HCT116 (cell line): ENCODE measurements around the gene RXFP4. TPM values are rescaled to one million over a fixed set of nuclear protein-coding genes. Genes with fewer than 3 reads are reported as not detected.
A peak's percentile ranks its signal among the peaks of the same experiment; 100 is the strongest.

Experiments used
- ATAC-seq: fragments of 200-7000 bp; cut with Tn5 transposase; 2 replicates; pipeline ENCODE4 v1.9.1; 2020; ENCODE audit warnings: mild to moderate bottlenecking, moderate library complexity
- BruUV-seq: library from RNA; stranded (reverse); fragments of 400-500 nt; replicated peaks from 2 replicates; lab custom pipeline; 2021; lab: Mats Ljungman, UMichigan
- CTCF ChIA-PET: fragments of 300-600 bp; sonication (Branson Sonifier 250); formaldehyde crosslinking; loops from one replicate; lab custom pipeline; 2021; ENCODE audit warnings: antibody characterized with exemption; lab: Charles Lee
- POLR2A ChIA-PET: fragments of 300-600, 350-600 bp; sonication (Branson Sonifier 250); formaldehyde crosslinking; loops from one replicate; lab custom pipeline; 2021; ENCODE audit warnings: antibody characterized with exemption; lab: Charles Lee
- RAD21 ChIA-PET, 2 experiments: fragments of 300-600 bp; sonication (Branson Sonifier 250); formaldehyde crosslinking; loops; one replicate each; lab custom pipeline; 2023; ENCODE audit warnings: low total read pairs in 2 of 2; ENCODE audit not compliant: uncharacterized antibody in 2 of 2, unreplicated experiment in 2 of 2, low non-redundant PET in 1 of 2; lab: Charles Lee
- DNase-seq: peaks from one replicate; pipeline ENCODE4 v3.0.0-alpha.2; 2010; ENCODE audit warnings: low read depth, low spot score
- H2AFZ ChIP-seq: fragments of 200-600 bp; shearing (Covaris generic), sonication (generic); 2 replicates; pipeline ENCODE4 v1.6.1; 2017; ENCODE audit warnings: low read depth, mixed run types, mixed read lengths, antibody characterized with exemption, low read length; ENCODE audit not compliant: poor library complexity, severe bottlenecking
- H3K27ac ChIP-seq: 2 replicates; pipeline ENCODE4 v1.5.1; 2012; ENCODE audit warnings: low read depth, low read length
- H3K27me3 ChIP-seq: fragments of 200-600 bp; sonication (generic); 2 replicates; pipeline ENCODE4 v1.6.1; 2016; ENCODE audit warnings: mixed run types, low read length, mixed read lengths; ENCODE audit not compliant: insufficient read depth
- H3K36me3 ChIP-seq, 2 experiments: fragments of 200-500 bp in 1 of 2; fragments of 200-600 bp in 1 of 2; sonication (Bioruptor generic) in 1 of 2; sonication (generic) in 1 of 2; 2 replicates each; pipeline versions ENCODE4 v1.5.1 to v1.6.1; 2014 to 2016; ENCODE audit warnings: low read length in 2 of 2, inconsistent platforms in 1 of 2, mixed read lengths in 1 of 2, mixed run types in 1 of 2; ENCODE audit not compliant: insufficient read depth in 2 of 2, control insufficient read depth in 1 of 2
- H3K4me1 ChIP-seq, 2 experiments: fragments of 200-600 bp in 1 of 2; sonication (generic) in 1 of 2; 2 replicates each; pipeline versions ENCODE4 v1.5.1 to v1.6.1; 2012 to 2017; ENCODE audit warnings: low read length in 2 of 2, inconsistent platforms in 1 of 2, mild to moderate bottlenecking in 1 of 2, mixed read lengths in 1 of 2, mixed run types in 1 of 2, moderate library complexity in 1 of 2; ENCODE audit not compliant: insufficient read depth in 2 of 2, control insufficient read depth in 1 of 2
- H3K4me2 ChIP-seq: fragments of 200-600 bp; sonication (generic); 2 replicates; pipeline ENCODE4 v1.6.1; 2017; ENCODE audit warnings: mixed run types, low read length, mixed read lengths
- H3K4me3 ChIP-seq, 2 experiments: fragments of 200-600 bp in 1 of 2; sonication (generic) in 1 of 2; replicated peaks in 1 of 2; 2 replicates each; pipeline ENCODE4 v1.5.1; 2011 to 2016; ENCODE audit warnings: low read length in 2 of 2, control low read depth in 1 of 2, low read depth in 1 of 2, mild to moderate bottlenecking in 1 of 2, mixed read lengths in 1 of 2, mixed run types in 1 of 2
- H3K79me2 ChIP-seq: fragments of 200-600 bp; sonication (generic); 2 replicates; pipeline ENCODE4 v1.6.1; 2017; ENCODE audit warnings: mild to moderate bottlenecking, mixed run types, low read length, moderate library complexity, mixed read lengths; ENCODE audit not compliant: insufficient read depth
- H3K9ac ChIP-seq: fragments of 200-600 bp; sonication (generic); 2 replicates; pipeline ENCODE4 v1.6.1; 2016; ENCODE audit warnings: low read length, mixed read lengths
- H3K9me2 ChIP-seq: fragments of 200-600 bp; sonication (generic), shearing (Covaris generic); 2 replicates; pipeline ENCODE4 v1.6.1; 2017; ENCODE audit warnings: mixed run types, mild to moderate bottlenecking, moderate library complexity; ENCODE audit not compliant: insufficient read depth
- H3K9me3 ChIP-seq, 2 experiments: fragments of 200-500 bp in 1 of 2; fragments of 200-600 bp in 1 of 2; sonication (Bioruptor generic) in 1 of 2; sonication (generic) in 1 of 2; 2 replicates each; pipeline ENCODE4 v1.6.1; 2014 to 2017; ENCODE audit warnings: low read length in 2 of 2, mixed read lengths in 2 of 2, inconsistent platforms in 1 of 2, low read depth in 1 of 2, mild to moderate bottlenecking in 1 of 2, mixed run types in 1 of 2, moderate library complexity in 1 of 2; ENCODE audit not compliant: control insufficient read depth in 1 of 2, insufficient read depth in 1 of 2
- H4K20me1 ChIP-seq: fragments of 200-600 bp; sonication (generic), shearing (Covaris generic); 2 replicates; pipeline ENCODE4 v1.6.1; 2017; ENCODE audit warnings: mixed run types, mild to moderate bottlenecking, moderate library complexity; ENCODE audit not compliant: insufficient read depth
- CBX3 ChIP-seq: IDR thresholded peaks from 2 replicates; pipeline ENCODE4 v1.6.1; 2012; ENCODE audit warnings: low read depth
- CTCF ChIP-seq, 3 experiments: fragments of 200-600 bp in 1 of 3; sonication (generic) in 1 of 3; IDR thresholded peaks in 2 of 3; conservative IDR thresholded peaks in 1 of 3; 2 replicates each; pipeline ENCODE4 v1.5.1; 2012 to 2017; ENCODE audit warnings: low read depth in 2 of 3, low read length in 2 of 3, antibody characterized with exemption in 1 of 3, borderline replicate concordance in 1 of 3, control low read depth in 1 of 3, mild to moderate bottlenecking in 1 of 3, mixed read lengths in 1 of 3, mixed run types in 1 of 3, moderate library complexity in 1 of 3; ENCODE audit not compliant: insufficient read depth in 1 of 3
- JUND ChIP-seq: IDR thresholded peaks from 2 replicates; pipeline ENCODE4 v1.6.1; 2012
- POLR2A ChIP-seq: IDR thresholded peaks from 2 replicates; pipeline ENCODE4 v1.7.0; 2011; ENCODE audit warnings: borderline replicate concordance; ENCODE audit not compliant: insufficient read depth, insufficient read length; ENCODE audit errors: extremely low read depth
- POLR2AphosphoS5 ChIP-seq: IDR thresholded peaks from 2 replicates; pipeline ENCODE4 v1.6.1; 2011; ENCODE audit warnings: mild to moderate bottlenecking, low read depth, low read length, moderate library complexity
- SIN3A ChIP-seq: IDR thresholded peaks from 2 replicates; pipeline ENCODE4 v1.6.1; 2012; ENCODE audit warnings: low read depth
- SP1 ChIP-seq: IDR thresholded peaks from 2 replicates; pipeline ENCODE4 v1.6.1; 2012; ENCODE audit warnings: low read depth
- TCF7L2 ChIP-seq: IDR thresholded peaks from 2 replicates; pipeline ENCODE4 v1.7.0; 2011; ENCODE audit warnings: borderline replicate concordance, inconsistent platforms; ENCODE audit not compliant: insufficient read depth, insufficient read length; ENCODE audit errors: extremely low read depth
- intact Hi-C: fragments of 100-400 bp; cut with micrococcal nuclease; formaldehyde crosslinking; loops from 2 replicates; pipeline ENCODE4 v1.10.0; 2022
- total RNA-seq: library from RNA; stranded (reverse); gene quantifications from one replicate; pipeline ENCODE4 v1.2.1, GENCODE V29; 2021; ENCODE audit not compliant: unreplicated experiment
- TF ChIP-seq, protein P1 (sequence below): IDR thresholded peaks from 2 replicates; pipeline ENCODE4 v1.6.1; 2012

The RXFP4 gene
- total RNA-seq, 1 experiment from 2014 or later: 0.20 TPM

DNA sequence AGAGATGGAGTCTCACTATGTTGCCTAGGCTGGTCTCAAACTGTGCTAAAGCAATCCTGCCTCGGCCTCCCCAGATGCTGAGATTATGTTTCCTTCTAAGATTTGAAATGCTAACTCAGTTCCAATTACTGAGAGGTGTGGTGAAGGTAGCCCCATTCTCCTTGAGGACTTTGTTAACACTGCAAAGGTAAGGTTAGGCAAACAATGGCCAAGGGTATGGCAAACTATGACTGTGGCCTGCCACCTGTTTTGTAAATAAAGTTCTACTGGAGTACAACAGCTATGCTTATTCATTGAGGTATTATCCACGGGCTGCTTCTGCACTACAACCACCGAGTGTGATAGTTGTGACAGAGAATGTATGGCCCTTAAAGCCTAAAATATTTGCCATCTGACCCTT lies 20.7 kb upstream of the RXFP4 start:
- BruUV-seq: TSS peak; percentile 17

GRCh38 chr1:155925506-155925905 lies 15.9 kb upstream of the RXFP4 start:
- intact Hi-C loops: no loop called here
- RAD21 ChIA-PET: no interaction called here
- CTCF ChIA-PET: no interaction called here
- no peaks in the 10 kb centered on the region for H3K27me3 ChIP-seq
- BruUV-seq: no TSS peak
- DNase-seq (no peak), ATAC-seq (no peak)
- H2AFZ ChIP-seq: no peak overlapping the region
- no peak overlapping the region for H3K9ac ChIP-seq
- no peaks in the 10 kb centered on the region for H3K4me1 ChIP-seq
- no peak overlapping the region for H3K4me3 ChIP-seq
- POLR2A ChIA-PET: no interaction called here
- H3K9me2 ChIP-seq: no peaks in the 10 kb centered on the region
- TF ChIP-seq, protein P1, sequence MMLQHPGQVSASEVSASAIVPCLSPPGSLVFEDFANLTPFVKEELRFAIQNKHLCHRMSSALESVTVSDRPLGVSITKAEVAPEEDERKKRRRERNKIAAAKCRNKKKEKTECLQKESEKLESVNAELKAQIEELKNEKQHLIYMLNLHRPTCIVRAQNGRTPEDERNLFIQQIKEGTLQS: no peak
- TF ChIP-seq CTCF (IDR thresholded peaks at IDR 0.05 in 2 of 3, conservative IDR thresholded peaks at IDR 0.05 in 1 of 3; ENCODE audit: borderline replicate concordance in 1 of 3, insufficient read depth in 1 of 3, low read depth in 2 of 3, low read length in 2 of 3) (no peak), POLR2AphosphoS5 (no peak), CBX3 (no peak), SP1 (no peak), SIN3A (no peak), JUND (no peak)
- H3K79me2 ChIP-seq: peaks cover 94% of the 10 kb centered on the region
- H3K9me3 ChIP-seq: no peaks in the 10 kb centered on the region
- peaks cover 35% of the 10 kb centered on the region; the same call in 1 of the 2 replicates for H4K20me1 ChIP-seq
- H3K4me2 ChIP-seq: no peak overlapping the region
- peaks cover 75 to 92% of the 10 kb centered on the region in 2 experiments for H3K36me3 ChIP-seq
- no peak overlapping the region for H3K27ac ChIP-seq

More for the DNA sequence above, 20.7 kb upstream of the RXFP4 start:
- Histone ChIP-seq H3K4me2 (no peak overlapping the region), H3K36me3 (peaks cover 75 to 86% of the 10 kb centered on the region in 2 experiments), H3K9me2 (no peaks in the 10 kb centered on the region), H3K9ac (no peak overlapping the region), H3K9me3 (no peaks in the 10 kb centered on the region), H3K27ac (no peak overlapping the region), H4K20me1 (peaks cover 24% of the 10 kb centered on the region; the same call in 1 of the 2 replicates), H2AFZ (no peak overlapping the region), H3K79me2 (peaks cover 86% of the 10 kb centered on the region), H3K27me3 (no peaks in the 10 kb centered on the region), H3K4me1 (no peaks in the 10 kb centered on the region), H3K4me3 (no peak overlapping the region)
- ChIA-PET CTCF (no interaction called here), RAD21 (no interaction called here), POLR2A (interaction anchor here (1.1 kb wide), 1 partner anchor 12 kb away, joined by 3 read pairs; no protein-coding TSS in a partner anchor)
- intact Hi-C loops: no loop called here
- ATAC-seq: no peak
- TF ChIP-seq POLR2A (no peak), TCF7L2 (no peak)
- no peak for DNase-seq
